ENCODE measurements around the gene NR3C1. TPM values are rescaled to one million over a fixed set of nuclear protein-coding genes. Genes with fewer than 3 reads are reported as not detected.

Gene NR3C1
- total and polyA plus RNA-seq, 2 donors (not counting 1 experiment from before 2014, with no cell fraction given): 17.6 to 218 TPM

DNA sequence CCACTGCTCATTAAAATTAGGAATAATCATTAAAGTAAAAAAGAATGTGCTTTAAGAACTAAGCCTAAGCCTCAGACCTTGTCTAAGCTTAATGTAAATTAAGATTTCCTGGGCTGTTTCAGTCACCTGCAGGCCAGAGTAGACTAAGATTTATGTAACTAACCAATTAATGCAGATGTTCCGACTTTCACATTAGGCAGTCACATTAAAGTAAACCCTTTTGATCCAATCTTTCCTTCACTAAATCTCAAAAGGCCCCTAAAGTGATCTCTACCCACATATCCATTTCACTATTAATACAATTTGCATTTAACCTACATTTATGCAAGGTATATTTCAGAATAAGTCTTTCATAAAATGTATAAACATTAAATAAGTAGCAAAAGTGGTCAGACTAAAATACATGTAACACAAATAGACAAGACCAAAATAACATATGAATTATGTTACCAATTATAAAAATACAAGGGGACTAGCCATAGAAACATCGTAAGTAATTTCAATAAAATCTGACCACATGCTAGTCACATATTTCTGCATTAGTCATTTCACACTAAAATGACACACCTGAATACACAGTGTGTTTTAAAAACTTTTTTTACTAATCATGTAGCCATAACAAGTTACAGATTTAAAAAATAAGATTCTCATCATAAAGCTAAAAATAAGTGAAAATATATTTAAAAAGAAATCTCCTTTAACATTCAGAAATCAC lies 7.7 kb downstream of the NR3C1 start:
- DNase-seq: no peak
- peak overlapping the region in 1 of 2 donors; percentile 4 for H3K27ac ChIP-seq (ENCODE audit: low read length in 2 of 2)
- no peaks in the 10 kb centered on the region for H3K9me3 Mint-ChIP-seq (ENCODE audit: insufficient read depth)
- peaks cover 5 to 14% of the 10 kb centered on the region in 2 experiments for H3K36me3 ChIP-seq (replicated peaks in 1 of 2; ENCODE audit: control extremely low read depth in 1 of 2, control insufficient read depth in 1 of 2, extremely low read depth in 1 of 2, insufficient read depth in 2 of 2, low read length in 1 of 2)
- H3K4me3 ChIP-seq (ENCODE audit: control extremely low read depth in 1 of 5, extremely low read depth in 1 of 5, insufficient read depth in 1 of 5, low read depth in 2 of 5, low read length in 4 of 5): peak overlapping the region in 2 of 5 experiments; percentile 12 to 32
- ChIA-PET CTCF (interaction anchor here (0.7 to 1.8 kb wide), 2 partner anchors 398 to 429 kb away, joined by 3 to 7 read pairs; no protein-coding TSS in a partner anchor), POLR2A (no interaction called here)
- H3K27ac Mint-ChIP-seq: no peak overlapping the region
- intact Hi-C loops (cut with micrococcal nuclease): loop anchor here (2.0 to 10.0 kb wide), 3 partner anchors 13 to 51 kb away; no protein-coding TSS in a partner anchor
- no peak for ATAC-seq (ENCODE audit: low read depth)
- no peaks in the 10 kb centered on the region for H3K27me3 ChIP-seq (replicated peaks in 1 of 4; ENCODE audit: control extremely low read depth in 1 of 4, control insufficient read depth in 3 of 4, insufficient read depth in 4 of 4, low read length in 3 of 4)
- H3K9ac ChIP-seq (ENCODE audit: low read length): peak overlapping the region; percentile 16
- TF ChIP-seq, protein P1, sequence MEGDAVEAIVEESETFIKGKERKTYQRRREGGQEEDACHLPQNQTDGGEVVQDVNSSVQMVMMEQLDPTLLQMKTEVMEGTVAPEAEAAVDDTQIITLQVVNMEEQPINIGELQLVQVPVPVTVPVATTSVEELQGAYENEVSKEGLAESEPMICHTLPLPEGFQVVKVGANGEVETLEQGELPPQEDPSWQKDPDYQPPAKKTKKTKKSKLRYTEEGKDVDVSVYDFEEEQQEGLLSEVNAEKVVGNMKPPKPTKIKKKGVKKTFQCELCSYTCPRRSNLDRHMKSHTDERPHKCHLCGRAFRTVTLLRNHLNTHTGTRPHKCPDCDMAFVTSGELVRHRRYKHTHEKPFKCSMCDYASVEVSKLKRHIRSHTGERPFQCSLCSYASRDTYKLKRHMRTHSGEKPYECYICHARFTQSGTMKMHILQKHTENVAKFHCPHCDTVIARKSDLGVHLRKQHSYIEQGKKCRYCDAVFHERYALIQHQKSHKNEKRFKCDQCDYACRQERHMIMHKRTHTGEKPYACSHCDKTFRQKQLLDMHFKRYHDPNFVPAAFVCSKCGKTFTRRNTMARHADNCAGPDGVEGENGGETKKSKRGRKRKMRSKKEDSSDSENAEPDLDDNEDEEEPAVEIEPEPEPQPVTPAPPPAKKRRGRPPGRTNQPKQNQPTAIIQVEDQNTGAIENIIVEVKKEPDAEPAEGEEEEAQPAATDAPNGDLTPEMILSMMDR (IDR thresholded peaks at IDR 0.05): no peak
- TF ChIP-seq EZH2 (IDR thresholded peaks at IDR 0.05; ENCODE audit: borderline replicate concordance, insufficient read depth, low read depth, low read length, poor library complexity, severe bottlenecking): no peak
- H2AFZ ChIP-seq (ENCODE audit: insufficient read depth, low read depth, low read length, poor library complexity, severe bottlenecking): no peak overlapping the region
- H3K4me1 Mint-ChIP-seq: peaks cover 61% of the 10 kb centered on the region
- WGBS (ENCODE audit: insufficient coverage): 67% methylated on average over 1 of the region's 2 CpGs
- peaks cover 24 to 79% of the 10 kb centered on the region in 2 donors for H3K4me1 ChIP-seq (ENCODE audit: control insufficient read depth in 2 of 2, insufficient read depth in 2 of 2, low read length in 2 of 2)
- peak overlapping the region; percentile 88 for H3K4me3 Mint-ChIP-seq
- no peaks in the 10 kb centered on the region for H3K9me3 ChIP-seq (ENCODE audit: control extremely low read depth in 1 of 3, control insufficient read depth in 2 of 3, insufficient read depth in 1 of 3, low read length in 2 of 3)
- peak overlapping the region; percentile 99 for H3K4me2 ChIP-seq (replicated peaks; ENCODE audit: low read depth, low read length, poor library complexity, severe bottlenecking)
- H4K20me1 ChIP-seq (ENCODE audit: control insufficient read depth, insufficient read depth, low read length, poor library complexity, severe bottlenecking): peaks cover 93% of the 10 kb centered on the region
- no peaks in the 10 kb centered on the region for H3K27me3 Mint-ChIP-seq
- peaks cover 100% of the 10 kb centered on the region for H3K79me2 ChIP-seq (ENCODE audit: control insufficient read depth, insufficient read depth, low read length)

GRCh38 chr5:143393524-143393923 lies 10.0 kb downstream of the NR3C1 start:
- TF ChIP-seq, protein P1 (IDR thresholded peaks at IDR 0.05): no peak
- no peak for TF ChIP-seq EZH2 (IDR thresholded peaks at IDR 0.05; ENCODE audit: borderline replicate concordance, insufficient read depth, low read depth, low read length, poor library complexity, severe bottlenecking)
- Mint-ChIP-seq H3K4me3 (no peak overlapping the region), H3K4me1 (peaks cover 59% of the 10 kb centered on the region), H3K27ac (no peak overlapping the region), H3K9me3 (ENCODE audit: insufficient read depth) (no peaks in the 10 kb centered on the region), H3K27me3 (no peaks in the 10 kb centered on the region)
- H3K9ac ChIP-seq (ENCODE audit: low read length): no peak overlapping the region
- peaks cover 100% of the 10 kb centered on the region for H3K79me2 ChIP-seq (ENCODE audit: control insufficient read depth, insufficient read depth, low read length)
- ATAC-seq (ENCODE audit: low read depth): no peak
- ChIA-PET CTCF (interaction anchor here (1.1 kb wide), 1 partner anchor 11 kb away, joined by 3 read pairs; no protein-coding TSS in a partner anchor), POLR2A (interaction anchor here (0.6 kb wide), 1 partner anchor 10 kb away, joined by 6 read pairs; no protein-coding TSS in a partner anchor)
- H3K36me3 ChIP-seq (replicated peaks in 1 of 2; ENCODE audit: control extremely low read depth in 1 of 2, control insufficient read depth in 1 of 2, extremely low read depth in 1 of 2, insufficient read depth in 2 of 2, low read length in 1 of 2): peaks cover 1 to 2% of the 10 kb centered on the region in 2 experiments
- no peak overlapping the region for H2AFZ ChIP-seq (ENCODE audit: insufficient read depth, low read depth, low read length, poor library complexity, severe bottlenecking)
- no peaks in the 10 kb centered on the region for H3K9me3 ChIP-seq (ENCODE audit: control extremely low read depth in 1 of 3, control insufficient read depth in 2 of 3, insufficient read depth in 1 of 3, low read length in 2 of 3)
- peaks cover 76% of the 10 kb centered on the region for H4K20me1 ChIP-seq (ENCODE audit: control insufficient read depth, insufficient read depth, low read length, poor library complexity, severe bottlenecking)
- peak overlapping the region; percentile 99 for H3K4me2 ChIP-seq (replicated peaks; ENCODE audit: low read depth, low read length, poor library complexity, severe bottlenecking)
- no peak for DNase-seq
- H3K27ac ChIP-seq (ENCODE audit: low read length in 2 of 2): no peak overlapping the region
- peaks cover 8 to 63% of the 10 kb centered on the region in 2 donors for H3K4me1 ChIP-seq (ENCODE audit: control insufficient read depth in 2 of 2, insufficient read depth in 2 of 2, low read length in 2 of 2)
- H3K4me3 ChIP-seq (ENCODE audit: control extremely low read depth in 1 of 5, extremely low read depth in 1 of 5, insufficient read depth in 1 of 5, low read depth in 2 of 5, low read length in 4 of 5): no peak overlapping the region
- no CpG with 5 or more reads among the region's 1 CpG for WGBS (ENCODE audit: insufficient coverage)
- intact Hi-C loops (cut with micrococcal nuclease): loop anchor here (10.0 kb wide), 1 partner anchor 49 kb away; no protein-coding TSS in a partner anchor
- H3K27me3 ChIP-seq (replicated peaks in 1 of 4; ENCODE audit: control extremely low read depth in 1 of 4, control insufficient read depth in 3 of 4, insufficient read depth in 4 of 4, low read length in 3 of 4): no peaks in the 10 kb centered on the region
